OCI-LY1 (cell line): Measurements from ENCODE around the gene CUTC.
"Not testable (repeated sequence)": the region's sequence is repeated elsewhere in the genome, so short reads cannot be mapped to it uniquely, and the experiment has no call there.

ENCODE experiments used
- H2AFZ ChIP-seq: fragments of 200-600 bp; sonication (generic), shearing (Covaris generic); 2 replicates; pipeline ENCODE4 v1.6.0; 2014; ENCODE audit warnings: antibody characterized with exemption, mild to moderate bottlenecking, low read length
- H3F3A ChIP-seq: fragments of 200-600 bp; sonication (generic), shearing (Covaris generic); 2 replicates; pipeline ENCODE4 v1.6.0; 2014; ENCODE audit warnings: mild to moderate bottlenecking, antibody characterized with exemption, low read length, moderate library complexity; ENCODE audit not compliant: insufficient read depth
- H3K27ac ChIP-seq: fragments of 200-600 bp; sonication (generic); 2 replicates; pipeline ENCODE4 v1.5.1; 2014; ENCODE audit warnings: low read length, mixed run types, mild to moderate bottlenecking, low read depth; ENCODE audit not compliant: poor library complexity, severe bottlenecking
- H3K27me3 ChIP-seq: fragments of 200-600 bp; sonication (generic); 2 replicates; pipeline ENCODE4 v1.6.0; 2014; ENCODE audit warnings: antibody characterized with exemption, mild to moderate bottlenecking, low read length, moderate library complexity; ENCODE audit not compliant: insufficient read depth
- H3K36me3 ChIP-seq: fragments of 200-600 bp; sonication (generic); 2 replicates; pipeline ENCODE4 v1.6.1; 2014; ENCODE audit warnings: mild to moderate bottlenecking, antibody characterized with exemption, low read length, moderate library complexity, mixed read lengths; ENCODE audit not compliant: insufficient read depth
- H3K4me1 ChIP-seq: fragments of 200-600 bp; sonication (generic); 2 replicates; pipeline ENCODE4 v1.5.1; 2014; ENCODE audit warnings: mild to moderate bottlenecking, low read length, moderate library complexity; ENCODE audit not compliant: insufficient read depth, severe bottlenecking
- H3K4me2 ChIP-seq: fragments of 200-600 bp; sonication (generic), shearing (Covaris generic); 2 replicates; pipeline ENCODE4 v1.6.1; 2014; ENCODE audit warnings: low read length
- H3K4me3 ChIP-seq: fragments of 200-600 bp; sonication (generic); 2 replicates; pipeline ENCODE4 v1.5.1; 2014; ENCODE audit warnings: low read length, low read depth, mild to moderate bottlenecking, mixed read lengths; ENCODE audit not compliant: poor library complexity, severe bottlenecking
- H3K79me2 ChIP-seq: fragments of 200-600 bp; shearing (Covaris generic); 2 replicates; pipeline ENCODE4 v1.6.1; 2016; ENCODE audit warnings: mixed run types, low read length, mixed read lengths; ENCODE audit not compliant: insufficient read depth
- H3K9ac ChIP-seq: fragments of 200-600 bp; sonication (generic), shearing (Covaris generic); 2 replicates; pipeline ENCODE4 v1.6.1; 2014; ENCODE audit warnings: mild to moderate bottlenecking, low read length, mixed read lengths
- H3K9me2 ChIP-seq: fragments of 200-600 bp; sonication (generic), shearing (Covaris generic); 2 replicates; pipeline ENCODE4 v1.6.1; 2014; ENCODE audit warnings: low read depth, mild to moderate bottlenecking, low read length, mixed read lengths
- H3K9me3 ChIP-seq: fragments of 200-600 bp; shearing (Covaris generic); 2 replicates; pipeline ENCODE4 v1.6.1; 2014; ENCODE audit warnings: low read length, mixed read lengths
- H4K20me1 ChIP-seq: fragments of 200-600 bp; sonication (generic), shearing (Covaris generic); 2 replicates; pipeline ENCODE4 v1.6.0; 2016; ENCODE audit warnings: mild to moderate bottlenecking, low read length; ENCODE audit not compliant: insufficient read depth
- EZH2 ChIP-seq: fragments of 200-600 bp; sonication (generic), shearing (Covaris generic); IDR thresholded peaks from 2 replicates; pipeline ENCODE4 v1.8.0; 2017; ENCODE audit warnings: borderline replicate concordance, mixed run types, mild to moderate bottlenecking, antibody characterized with exemption, low read length, moderate library complexity, mixed read lengths
- TF ChIP-seq, protein P1 (sequence below): fragments of 200-600 bp; sonication (generic), shearing (Covaris generic); IDR thresholded peaks from 2 replicates; pipeline ENCODE4 v1.5.1; 2017; ENCODE audit warnings: mild to moderate bottlenecking, antibody characterized with exemption, low read length, moderate library complexity, mixed read lengths

The CUTC gene

DNA sequence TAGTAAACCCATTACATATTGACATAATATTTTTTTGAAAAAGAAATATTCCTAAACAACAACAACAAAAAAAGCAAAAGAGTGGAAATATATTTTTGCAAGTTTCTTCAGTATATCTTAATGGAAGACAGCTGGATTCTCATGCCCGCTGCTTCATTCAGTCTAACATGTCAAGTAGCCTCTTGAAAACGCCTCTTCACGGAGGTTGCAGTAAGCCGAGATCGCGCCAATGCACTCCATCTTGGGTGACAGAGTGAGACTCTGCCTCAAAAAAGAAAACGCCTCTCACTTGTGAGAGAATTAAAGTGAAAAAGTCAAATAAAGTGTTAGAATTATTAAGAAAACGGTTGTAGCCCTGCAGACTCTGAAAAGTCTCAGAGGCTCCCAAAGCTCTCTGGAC lies 1.3 kb downstream of the CUTC start:
- H3K27ac ChIP-seq: no peak overlapping the region
- no peak overlapping the region for H3K9ac ChIP-seq
- peaks cover 15% of the 10 kb centered on the region for H3K4me1 ChIP-seq
- no peaks in the 10 kb centered on the region for H3F3A ChIP-seq
- H4K20me1 ChIP-seq: no peaks in the 10 kb centered on the region
- no peak overlapping the region for H2AFZ ChIP-seq
- H3K27me3 ChIP-seq: no peaks in the 10 kb centered on the region
- no peak for TF ChIP-seq EZH2
- TF ChIP-seq, protein P1, sequence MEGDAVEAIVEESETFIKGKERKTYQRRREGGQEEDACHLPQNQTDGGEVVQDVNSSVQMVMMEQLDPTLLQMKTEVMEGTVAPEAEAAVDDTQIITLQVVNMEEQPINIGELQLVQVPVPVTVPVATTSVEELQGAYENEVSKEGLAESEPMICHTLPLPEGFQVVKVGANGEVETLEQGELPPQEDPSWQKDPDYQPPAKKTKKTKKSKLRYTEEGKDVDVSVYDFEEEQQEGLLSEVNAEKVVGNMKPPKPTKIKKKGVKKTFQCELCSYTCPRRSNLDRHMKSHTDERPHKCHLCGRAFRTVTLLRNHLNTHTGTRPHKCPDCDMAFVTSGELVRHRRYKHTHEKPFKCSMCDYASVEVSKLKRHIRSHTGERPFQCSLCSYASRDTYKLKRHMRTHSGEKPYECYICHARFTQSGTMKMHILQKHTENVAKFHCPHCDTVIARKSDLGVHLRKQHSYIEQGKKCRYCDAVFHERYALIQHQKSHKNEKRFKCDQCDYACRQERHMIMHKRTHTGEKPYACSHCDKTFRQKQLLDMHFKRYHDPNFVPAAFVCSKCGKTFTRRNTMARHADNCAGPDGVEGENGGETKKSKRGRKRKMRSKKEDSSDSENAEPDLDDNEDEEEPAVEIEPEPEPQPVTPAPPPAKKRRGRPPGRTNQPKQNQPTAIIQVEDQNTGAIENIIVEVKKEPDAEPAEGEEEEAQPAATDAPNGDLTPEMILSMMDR: no peak
- H3K4me2 ChIP-seq: peak overlapping the region; percentile 54
- peak overlapping the region; percentile 12 for H3K4me3 ChIP-seq
- peaks cover 26% of the 10 kb centered on the region for H3K36me3 ChIP-seq
- no peaks in the 10 kb centered on the region for H3K9me3 ChIP-seq
- H3K79me2 ChIP-seq: peaks cover 6% of the 10 kb centered on the region
- H3K9me2 ChIP-seq: no peaks in the 10 kb centered on the region

DNA sequence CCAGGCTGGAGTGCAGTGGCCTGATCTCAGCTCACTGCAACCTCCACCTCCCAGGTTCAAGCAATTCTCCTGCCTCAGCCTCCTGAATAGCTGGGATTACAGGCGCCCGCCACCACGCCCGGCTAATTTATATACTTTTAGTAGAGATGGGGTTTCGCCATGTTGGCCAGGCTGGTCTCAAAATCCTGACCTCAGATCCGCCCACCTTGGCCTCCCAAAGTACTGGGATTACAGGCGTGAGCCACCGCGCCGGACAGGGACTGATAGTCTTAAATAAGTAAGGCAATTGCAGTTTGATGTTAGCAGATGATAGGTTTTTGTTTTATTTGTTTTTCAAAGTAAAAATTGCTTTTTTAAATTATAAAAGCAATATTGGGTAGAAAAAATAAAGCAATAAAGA lies 2.1 kb downstream of the CUTC start:
- H3K4me2 ChIP-seq, H3K4me3 ChIP-seq, H3K79me2 ChIP-seq, H3K9me2 ChIP-seq, H3K9ac ChIP-seq, H3K9me3 ChIP-seq, H2AFZ ChIP-seq, H3K27me3 ChIP-seq, H4K20me1 ChIP-seq, H3K27ac ChIP-seq, H3F3A ChIP-seq: not testable (repeated sequence)
- peaks cover 15% of the 10 kb centered on the region for H3K4me1 ChIP-seq
- H3K36me3 ChIP-seq: peaks cover 33% of the 10 kb centered on the region

DNA sequence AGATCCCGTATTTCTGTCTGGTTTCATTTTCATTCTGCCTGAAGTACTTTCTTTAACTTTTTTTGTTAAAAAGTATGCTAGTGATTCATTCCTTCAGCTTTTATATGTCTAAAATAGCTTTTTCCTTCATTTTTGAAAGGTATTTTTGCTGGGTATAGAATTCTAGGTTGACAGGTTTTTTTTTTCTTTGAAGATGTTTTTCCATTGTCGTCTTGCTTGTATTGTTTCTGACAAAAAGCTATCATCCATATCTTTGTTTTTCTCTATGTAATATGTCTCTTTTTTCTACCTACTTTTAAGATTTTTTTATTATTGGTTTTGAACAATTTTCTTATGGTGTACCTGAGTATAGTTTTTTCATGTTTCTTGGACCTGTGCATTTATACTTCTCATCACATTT lies 8.2 kb downstream of the CUTC start:
- Histone ChIP-seq H3K9me3 (no peaks in the 10 kb centered on the region), H3F3A (no peaks in the 10 kb centered on the region), H3K36me3 (peaks cover 87% of the 10 kb centered on the region), H3K4me3 (no peak overlapping the region), H3K4me1 (no peaks in the 10 kb centered on the region), H4K20me1 (no peaks in the 10 kb centered on the region), H3K9me2 (no peaks in the 10 kb centered on the region), H3K9ac (no peak overlapping the region), H2AFZ (no peak overlapping the region), H3K79me2 (no peaks in the 10 kb centered on the region), H3K4me2 (no peak overlapping the region), H3K27ac (no peak overlapping the region), H3K27me3 (no peaks in the 10 kb centered on the region)
- TF ChIP-seq, protein P1: no peak
- no peak for TF ChIP-seq EZH2

DNA sequence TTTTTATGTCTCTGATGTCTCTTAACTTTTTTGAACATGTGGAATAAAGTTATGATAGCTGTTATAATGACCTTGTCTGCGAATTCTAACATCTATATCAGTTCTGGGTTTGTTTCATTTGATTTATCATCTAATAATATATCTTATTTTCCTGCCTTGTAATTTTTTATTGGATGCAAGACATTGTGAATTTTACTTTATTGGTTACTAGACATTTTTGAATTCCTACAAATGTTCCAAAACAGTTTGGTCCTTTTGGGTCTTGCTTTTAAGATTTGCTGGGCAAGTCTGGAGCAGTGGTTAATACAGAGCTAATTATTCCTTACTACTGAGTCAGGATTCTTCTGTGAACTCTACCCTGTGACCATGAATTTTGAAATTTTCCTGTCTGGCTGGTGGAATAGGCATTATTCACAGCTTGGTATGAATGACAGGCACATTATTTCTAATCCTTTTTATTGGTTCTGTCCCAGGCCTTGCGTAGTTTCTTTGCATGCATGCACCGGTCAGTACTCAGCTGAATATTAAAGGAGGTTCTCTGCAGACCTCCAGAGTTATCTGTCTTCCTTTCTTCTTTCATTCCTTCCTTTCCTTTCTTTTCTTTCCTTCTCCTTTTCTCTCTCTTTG lies 9.0 kb downstream of the CUTC start:
- Histone ChIP-seq H4K20me1 (no peaks in the 10 kb centered on the region), H3F3A (no peaks in the 10 kb centered on the region), H3K27ac (no peak overlapping the region), H3K9ac (no peak overlapping the region), H3K4me3 (no peak overlapping the region), H3K9me3 (no peaks in the 10 kb centered on the region), H3K4me2 (no peak overlapping the region), H3K36me3 (peaks cover 86% of the 10 kb centered on the region), H2AFZ (no peak overlapping the region), H3K9me2 (no peaks in the 10 kb centered on the region), H3K27me3 (no peaks in the 10 kb centered on the region), H3K4me1 (no peaks in the 10 kb centered on the region), H3K79me2 (no peaks in the 10 kb centered on the region)
- TF ChIP-seq EZH2: no peak
- TF ChIP-seq, protein P1: no peak
